ENCODE measurements around the gene CDH4.

CDH4 gene

GRCh38 chr20:61644378-61645076 is 392.5 kb downstream of the CDH4 start:
- H3K27ac ChIP-seq: no peak overlapping the region
- no peak for TF ChIP-seq ZFX (IDR thresholded peaks at IDR 0.05; ENCODE audit: borderline replicate concordance)
- TF ChIP-seq CTCF (IDR thresholded peaks at IDR 0.05): no peak

GRCh38 chr20:61645732-61646131 is 393.7 kb downstream of the CDH4 start:
- TF ChIP-seq CTCF (IDR thresholded peaks at IDR 0.05): no peak
- no peak overlapping the region for H3K27ac ChIP-seq

- TF ChIP-seq ZFX (IDR thresholded peaks at IDR 0.05; ENCODE audit: borderline replicate concordance) (no peak), CTCF (IDR thresholded peaks at IDR 0.05) (no peak)
Observed at GRCh38 chr20:61646453-61646852, 394.4 kb downstream of the CDH4 start.

GRCh38 chr20:61646986-61647385 is 394.9 kb downstream of the CDH4 start:
- H3K27ac ChIP-seq: no peak overlapping the region
- TF ChIP-seq ZFX (IDR thresholded peaks at IDR 0.05; ENCODE audit: borderline replicate concordance) (no peak), CTCF (IDR thresholded peaks at IDR 0.05) (no peak)

More at GRCh38 chr20:61646453-61646852, 394.4 kb downstream of the CDH4 start:
- no peak overlapping the region for H3K27ac ChIP-seq

- no peak overlapping the region for H3K27ac ChIP-seq
- TF ChIP-seq ZFX (IDR thresholded peaks at IDR 0.05; ENCODE audit: borderline replicate concordance): no peak
Observed at GRCh38 chr20:61647702-61648101, 395.6 kb downstream of the CDH4 start.

- H3K27ac ChIP-seq: no peak overlapping the region
- TF ChIP-seq CTCF (IDR thresholded peaks at IDR 0.05): no peak
- no peak for TF ChIP-seq ZFX (IDR thresholded peaks at IDR 0.05; ENCODE audit: borderline replicate concordance)
Observed at GRCh38 chr20:61649105-61649859, 397.2 kb downstream of the CDH4 start.

GRCh38 chr20:61649860-61650162 is 397.8 kb downstream of the CDH4 start:
- TF ChIP-seq ZFX (IDR thresholded peaks at IDR 0.05; ENCODE audit: borderline replicate concordance) (no peak), CTCF (IDR thresholded peaks at IDR 0.05) (no peak)
- no peak overlapping the region for H3K27ac ChIP-seq
